Tibial artery (tissue), 4 donors: ENCODE results near the gene ZNF467.

Source experiments
- DNase-seq, 2 donors: peaks; one replicate each; pipeline ENCODE4 v3.0.0-alpha.2; 2019
- H3K27ac ChIP-seq, 2 donors: fragments of 200-600 bp; sonication (generic) in 1 of 2; 1 replicate in 1 of 2; 2 replicates in 1 of 2; pipeline ENCODE4 v1.5.1; 2018 to 2019; ENCODE audit warnings: mild to moderate bottlenecking in 1 of 2
- H3K27me3 ChIP-seq, 2 donors: fragments of 200-600 bp; sonication (generic) in 1 of 2; one replicate each; pipeline versions ENCODE4 v1.5.1 to v1.6.0; 2016 to 2019
- H3K36me3 ChIP-seq, 3 donors: fragments of 200-600 bp; sonication (generic) in 2 of 3; one replicate each; pipeline ENCODE4 v1.5.1; 2016 to 2019; ENCODE audit warnings: mild to moderate bottlenecking in 2 of 3
- H3K4me1 ChIP-seq, 4 donors: fragments of 200-600 bp; sonication (generic) in 2 of 4; 1 replicate in 3 of 4; 2 replicates in 1 of 4; pipeline ENCODE4 v1.5.1; 2016 to 2019
- H3K4me3 ChIP-seq, 2 donors: fragments of 200-600 bp; sonication (generic) in 1 of 2; 1 replicate in 1 of 2; 2 replicates in 1 of 2; pipeline ENCODE4 v1.5.1; 2018 to 2019; ENCODE audit warnings: mild to moderate bottlenecking in 2 of 2
- H3K9me3 ChIP-seq, 3 donors: fragments of 200-600 bp; sonication (generic) in 1 of 3; one replicate each; pipeline ENCODE4 v1.5.1; 2016 to 2019
- CTCF ChIP-seq, 2 experiments: fragments of 200-600 bp in 1 of 2; fragments of 450-650 bp in 1 of 2; IDR thresholded peaks; one replicate each; pipeline ENCODE4 v1.5.1; 2017 to 2019; ENCODE audit warnings: antibody characterized with exemption in 2 of 2, mild to moderate bottlenecking in 1 of 2, moderate library complexity in 1 of 2
- intact Hi-C: fragments of 100-400 bp; cut with DNase I; formaldehyde crosslinking; loops from one replicate; pipeline ENCODE4 v1.15.0; 2023; ENCODE audit warnings: low total_unique reads

The ZNF467 gene

GRCh38 chr7:149735181-149735602 lies 38.2 kb downstream of the ZNF467 start:
- DNase-seq, result peak in 1 of 2 donors; percentile 53
- H3K36me3 ChIP-seq, result peaks cover 23 to 46% (median 39%) of the 10 kb centered on the region in 3 donors
- H3K4me3 ChIP-seq, result no peak overlapping the region
- peaks cover 0 to 25% (median 0%) of the 10 kb centered on the region in 4 donors for H3K4me1 ChIP-seq
- intact Hi-C loops, result no loop called here
- no peaks in the 10 kb centered on the region for H3K27me3 ChIP-seq
- H3K9me3 ChIP-seq, result no peaks in the 10 kb centered on the region
- no peak for TF ChIP-seq CTCF (IDR thresholded peaks at IDR 0.05)
- no peak overlapping the region for H3K27ac ChIP-seq

- peaks cover 28 to 51% (median 44%) of the 10 kb centered on the region in 3 donors for H3K36me3 ChIP-seq
- intact Hi-C loops, result no loop called here
- no peaks in the 10 kb centered on the region for H3K27me3 ChIP-seq
- DNase-seq, result no peak
- H3K4me3 ChIP-seq, result no peak overlapping the region
- H3K27ac ChIP-seq, result no peak overlapping the region
- no peaks in the 10 kb centered on the region for H3K9me3 ChIP-seq
- TF ChIP-seq CTCF (IDR thresholded peaks at IDR 0.05), result no peak
- H3K4me1 ChIP-seq, result peaks cover 0 to 25% (median 0%) of the 10 kb centered on the region in 4 donors
Measured at GRCh38 chr7:149734791-149735075, 38.7 kb downstream of the ZNF467 start.

- Histone ChIP-seq H3K36me3 (peaks cover 34 to 57% (median 50%) of the 10 kb centered on the region in 3 donors), H3K27ac (no peak overlapping the region), H3K9me3 (no peaks in the 10 kb centered on the region), H3K4me1 (peaks cover 0 to 25% (median 0%) of the 10 kb centered on the region in 4 donors), H3K27me3 (no peaks in the 10 kb centered on the region), H3K4me3 (no peak overlapping the region)
- intact Hi-C loops, result no loop called here
- DNase-seq, result peak in 1 of 2 donors; percentile 55
- TF ChIP-seq CTCF (IDR thresholded peaks at IDR 0.05), result no peak
Measured at GRCh38 chr7:149733924-149734790, 39.2 kb downstream of the ZNF467 start.

GRCh38 chr7:149733131-149733923 lies 40.1 kb downstream of the ZNF467 start:
- no peaks in the 10 kb centered on the region for H3K27me3 ChIP-seq
- H3K27ac ChIP-seq, result no peak overlapping the region
- peaks cover 42 to 65% (median 58%) of the 10 kb centered on the region in 3 donors for H3K36me3 ChIP-seq
- peaks cover 0 to 25% (median 0%) of the 10 kb centered on the region in 4 donors for H3K4me1 ChIP-seq
- no peaks in the 10 kb centered on the region for H3K9me3 ChIP-seq
- DNase-seq, result peak in 1 of 2 donors; percentile 60
- intact Hi-C loops, result no loop called here
- no peak for TF ChIP-seq CTCF (IDR thresholded peaks at IDR 0.05)
- H3K4me3 ChIP-seq, result no peak overlapping the region

GRCh38 chr7:149732611-149733010 lies 40.8 kb downstream of the ZNF467 start:
- Histone ChIP-seq H3K36me3 (peaks cover 47 to 72% (median 65%) of the 10 kb centered on the region in 3 donors), H3K4me1 (peaks cover 0 to 25% (median 0%) of the 10 kb centered on the region in 4 donors), H3K9me3 (no peaks in the 10 kb centered on the region), H3K27ac (no peak overlapping the region), H3K27me3 (no peaks in the 10 kb centered on the region), H3K4me3 (no peak overlapping the region)
- intact Hi-C loops, result no loop called here
- no peak for TF ChIP-seq CTCF (IDR thresholded peaks at IDR 0.05)
- DNase-seq, result no peak
